Activated T-cell treated with anti-CD3 and anti-CD28 coated beads, Interleukin-2, amount 50 U/mL, for 24 hours (primary cell): ENCODE results near the gene TMPRSS11B.

Source experiments
- DNase-seq: peaks from one replicate; pipeline ENCODE4 v3.0.0-alpha.2; 2020
- H3K27ac Mint-ChIP-seq: 2 replicates; pipeline ENCODE4 v1.8.0; 2020; ENCODE audit warnings: mild to moderate bottlenecking, mixed read lengths
- H3K27me3 Mint-ChIP-seq: 2 replicates; pipeline ENCODE4 v1.8.0; 2020; ENCODE audit warnings: mixed read lengths
- H3K36me3 Mint-ChIP-seq: 2 replicates; pipeline ENCODE4 v1.8.0; 2020; ENCODE audit warnings: low read depth, mixed read lengths
- H3K4me1 Mint-ChIP-seq: 2 replicates; pipeline ENCODE4 v1.8.0; 2020; ENCODE audit warnings: low read depth, mixed read lengths
- H3K4me3 Mint-ChIP-seq: 2 replicates; pipeline ENCODE4 v1.8.0; 2020; ENCODE audit warnings: mild to moderate bottlenecking, moderate library complexity, mixed read lengths
- H3K9me3 Mint-ChIP-seq: 2 replicates; pipeline ENCODE4 v1.8.0; 2020; ENCODE audit warnings: mixed read lengths

Gene TMPRSS11B

DNA sequence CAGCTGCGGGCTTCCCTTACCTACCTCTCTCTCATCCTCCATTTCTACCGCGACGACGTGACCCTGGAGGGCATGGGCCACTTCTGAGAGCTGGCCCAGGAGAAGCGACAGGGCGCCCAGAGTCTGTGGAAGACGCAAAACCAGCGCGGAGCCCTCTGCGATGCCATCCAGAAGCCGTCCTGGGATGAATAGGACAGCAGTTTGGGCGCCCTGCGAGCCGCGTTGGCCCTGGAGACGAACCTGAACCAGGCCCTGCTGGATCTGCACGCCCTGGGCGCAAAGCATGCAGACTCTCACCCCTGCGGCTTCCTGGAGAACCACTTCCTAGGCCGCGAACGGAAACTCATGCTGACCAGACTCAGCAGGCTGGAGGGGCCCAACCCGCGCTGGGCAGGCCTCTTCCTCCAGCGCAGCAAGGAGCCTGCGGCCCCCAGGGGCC is 63.1 kb downstream of the TMPRSS11B start:
- Mint-ChIP-seq H3K4me1 (no peaks in the 10 kb centered on the region), H3K36me3 (no peaks in the 10 kb centered on the region), H3K9me3 (no peaks in the 10 kb centered on the region), H3K4me3 (no peak overlapping the region), H3K27me3 (peaks cover 21% of the 10 kb centered on the region), H3K27ac (no peak overlapping the region)
- DNase-seq: no peak

DNA sequence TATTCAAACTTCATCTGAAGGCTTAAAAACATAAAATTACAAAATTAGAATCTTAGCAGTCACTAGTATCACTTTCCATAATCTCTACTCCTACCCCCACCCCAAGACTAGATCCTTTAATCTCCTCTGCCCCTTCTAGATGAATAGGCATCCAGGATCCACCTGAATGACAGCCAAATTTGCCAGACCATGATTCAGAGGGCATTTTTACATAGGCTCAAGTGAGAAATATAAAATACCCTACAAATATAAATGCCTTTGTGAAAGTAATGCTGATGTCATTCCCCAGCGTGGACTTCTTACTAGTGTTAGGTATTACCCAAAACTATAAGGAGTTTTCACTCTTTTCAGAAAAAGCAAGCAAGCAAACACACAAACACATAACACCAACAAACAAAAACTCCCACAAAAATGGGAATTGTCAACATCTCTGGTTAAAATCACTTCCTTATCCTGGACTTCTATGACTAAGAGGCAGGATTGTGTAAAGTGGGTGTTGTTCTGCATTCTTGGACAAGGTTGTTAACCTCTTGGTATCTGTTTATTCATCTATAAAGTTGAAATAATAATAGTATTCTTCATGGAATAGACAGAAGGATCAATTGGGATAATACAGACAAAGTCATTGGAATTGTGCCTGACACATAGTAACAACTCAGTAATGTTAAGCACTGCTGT is 64.5 kb downstream of the TMPRSS11B start:
- Mint-ChIP-seq H3K4me3 (no peak overlapping the region), H3K4me1 (no peaks in the 10 kb centered on the region), H3K27me3 (peaks cover 16% of the 10 kb centered on the region), H3K36me3 (no peaks in the 10 kb centered on the region), H3K27ac (no peak overlapping the region), H3K9me3 (no peaks in the 10 kb centered on the region)
- no peak for DNase-seq

DNA sequence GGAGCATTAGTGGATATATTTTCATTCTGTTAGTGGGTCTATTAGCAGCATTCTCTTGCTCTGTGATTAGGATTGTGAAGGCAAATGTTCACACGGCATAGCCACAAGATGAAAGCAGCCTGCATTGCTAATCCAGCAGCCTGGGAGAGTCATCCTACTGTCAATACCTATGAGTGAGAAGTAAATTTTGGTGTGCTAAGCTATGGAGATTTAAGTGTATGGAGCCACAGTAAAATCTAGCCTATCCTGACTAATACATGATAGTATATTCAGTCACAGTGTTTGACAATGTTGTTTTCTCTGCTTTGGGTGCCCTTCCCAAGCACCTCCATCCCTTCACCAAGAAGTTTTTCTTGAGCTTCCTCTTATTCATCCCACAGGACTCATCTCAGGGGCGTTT is 68.6 kb downstream of the TMPRSS11B start:
- Mint-ChIP-seq H3K36me3 (no peaks in the 10 kb centered on the region), H3K9me3 (no peaks in the 10 kb centered on the region), H3K4me3 (no peak overlapping the region), H3K4me1 (peaks cover 2% of the 10 kb centered on the region), H3K27ac (no peak overlapping the region), H3K27me3 (peaks cover 12% of the 10 kb centered on the region)
- no peak for DNase-seq
